ENCODE data around the gene MDFI.

Gene MDFI

GRCh38 chr6:41648070-41648585 lies 9.9 kb downstream of the MDFI start:
- no peak overlapping the region for H3K4me3 ChIP-seq (ENCODE audit: low read depth, low read length)
- no peak for DNase-seq (ENCODE audit: low read depth)
- no peak for TF ChIP-seq CTCF (IDR thresholded peaks at IDR 0.05; ENCODE audit: insufficient read depth, low read depth, low read length, missing control alignments)

- no peak overlapping the region for H3K4me3 ChIP-seq (ENCODE audit: low read depth, low read length)
- no peak for DNase-seq (ENCODE audit: low read depth)
- no peak for TF ChIP-seq CTCF (IDR thresholded peaks at IDR 0.05; ENCODE audit: insufficient read depth, low read depth, low read length, missing control alignments)
Measured at GRCh38 chr6:41648921-41649320, 10.7 kb downstream of the MDFI start.

- H3K4me3 ChIP-seq (ENCODE audit: low read depth, low read length), result no peak overlapping the region
- no peak for DNase-seq (ENCODE audit: low read depth)
- TF ChIP-seq CTCF (IDR thresholded peaks at IDR 0.05; ENCODE audit: insufficient read depth, low read depth, low read length, missing control alignments), result no peak
Measured at GRCh38 chr6:41649596-41649995, 11.3 kb downstream of the MDFI start.

- no peak for TF ChIP-seq CTCF (IDR thresholded peaks at IDR 0.05; ENCODE audit: insufficient read depth, low read depth, low read length, missing control alignments)
- no peak for DNase-seq (ENCODE audit: low read depth)
- H3K4me3 ChIP-seq (ENCODE audit: low read depth, low read length), result no peak overlapping the region
Measured at GRCh38 chr6:41650120-41650519, 11.9 kb downstream of the MDFI start.

GRCh38 chr6:41651246-41651961 lies 13.1 kb downstream of the MDFI start:
- no peak overlapping the region for H3K4me3 ChIP-seq (ENCODE audit: low read depth, low read length)
- TF ChIP-seq CTCF (IDR thresholded peaks at IDR 0.05; ENCODE audit: insufficient read depth, low read depth, low read length, missing control alignments), result no peak
- no peak for DNase-seq (ENCODE audit: low read depth)

- DNase-seq (ENCODE audit: low read depth), result no peak
- no peak for TF ChIP-seq CTCF (IDR thresholded peaks at IDR 0.05; ENCODE audit: insufficient read depth, low read depth, low read length, missing control alignments)
- H3K4me3 ChIP-seq (ENCODE audit: low read depth, low read length), result no peak overlapping the region
Measured at GRCh38 chr6:41651962-41652657, 13.8 kb downstream of the MDFI start.

Data from GM12865 (cell line).